HepG2 (cell line): Measurements from ENCODE around the gene ACVR1B. TPM values are rescaled to one million over a fixed set of nuclear protein-coding genes. Genes with fewer than 3 reads are reported as not detected.

ENCODE experiments used
- GATAD2A ChIP-seq: IDR thresholded peaks from 2 replicates; pipeline ENCODE4 v1.6.1; 2016
- GTF2F1 ChIP-seq: fragments of 150-350 bp; IDR thresholded peaks from 2 replicates; pipeline ENCODE4 v1.6.1; 2014; ENCODE audit warnings: low read length
- HOXA3 ChIP-seq: sonication (generic); formaldehyde crosslinking; IDR thresholded peaks from 2 replicates; pipeline ENCODE4 v1.5.0; 2020; ENCODE audit warnings: missing genetic modification reagents
- MAZ ChIP-seq, 2 experiments: sonication (generic) in 1 of 2; formaldehyde crosslinking in 1 of 2; IDR thresholded peaks; 2 replicates each; pipeline versions ENCODE4 v1.5.0 to v1.6.1; 2012 to 2020; ENCODE audit warnings: low read depth in 2 of 2, mild to moderate bottlenecking in 2 of 2, borderline replicate concordance in 1 of 2, improper control_type of control experiment in 1 of 2, low read length in 1 of 2, missing genetic modification reagents in 1 of 2, moderate library complexity in 1 of 2
- PHF20 ChIP-seq: sonication (generic); formaldehyde crosslinking; IDR thresholded peaks from 2 replicates; pipeline ENCODE4 v1.5.0; 2020; ENCODE audit warnings: mild to moderate bottlenecking, missing genetic modification reagents
- ZFP82 ChIP-seq: sonication (generic); formaldehyde crosslinking; IDR thresholded peaks from 2 replicates; pipeline ENCODE4 v1.5.1; 2020; ENCODE audit warnings: mild to moderate bottlenecking, missing genetic modification reagents, borderline replicate concordance
- ZNF101 ChIP-seq: sonication (generic); formaldehyde crosslinking; IDR thresholded peaks from 2 replicates; pipeline ENCODE4 v1.4.0; 2020; ENCODE audit warnings: mild to moderate bottlenecking, low read depth, missing genetic modification reagents, borderline replicate concordance
- ZNF768 ChIP-seq: sonication (generic); formaldehyde crosslinking; IDR thresholded peaks from 2 replicates; pipeline ENCODE4 v1.4.0; 2020; ENCODE audit warnings: missing genetic modification reagents
- polyA plus RNA-seq, 8 experiments: library from polyadenylated mRNA; depleted of rRNA in 3 of 8; stranded (reverse) in 7 of 8; unstranded in 1 of 8; fragments of >200 nt; fragmentation: Illumina TruSeq in 4 of 8; extraction: Trizol in 4 of 8; gene quantifications; 2 replicates each; pipeline versions ENCODE4 v1.2.1 to v1.2.3, GENCODE V29; 2011 to 2016; ENCODE audit warnings: low read depth in 4 of 8, missing spikeins in 1 of 8, mixed read lengths in 1 of 8; ENCODE audit not compliant: insufficient read depth in 1 of 8
- total RNA-seq, 5 experiments: library from RNA; depleted of rRNA; stranded (reverse); fragments of >200 nt; fragmentation: Illumina TruSeq; extraction: Trizol; gene quantifications; 2 replicates each; pipeline ENCODE4 v1.2.3, GENCODE V29; 2016; ENCODE audit warnings: low read depth in 1 of 5
- TF ChIP-seq, protein P1 (sequence below): sonication (generic); formaldehyde crosslinking; IDR thresholded peaks from 2 replicates; pipeline ENCODE4 v1.5.1; 2020; ENCODE audit warnings: missing genetic modification reagents, mild to moderate bottlenecking, borderline replicate concordance
- TF ChIP-seq, protein P2 (sequence below), 2 experiments: sonication (generic) in 1 of 2; formaldehyde crosslinking in 1 of 2; IDR thresholded peaks; 2 replicates each; pipeline versions ENCODE4 v1.4.0 to v1.6.1; 2016 to 2020; ENCODE audit warnings: borderline replicate concordance in 1 of 2, low read depth in 1 of 2, mild to moderate bottlenecking in 1 of 2, missing genetic modification reagents in 1 of 2
- TF ChIP-seq, protein P3 (sequence below), 2 experiments: sonication (generic) in 1 of 2; formaldehyde crosslinking in 1 of 2; IDR thresholded peaks; 2 replicates each; pipeline versions ENCODE4 v1.6.1 to v1.9.0; 2014 to 2022; ENCODE audit warnings: antibody characterized with exemption in 1 of 2, borderline replicate concordance in 1 of 2, inconsistent platforms in 1 of 2, low read depth in 1 of 2, missing genetic modification reagents in 1 of 2

Gene ACVR1B
- total and polyA plus RNA-seq, 2 of the 13 experiments (the other 11 are each of a cell fraction or from before 2014, with no cell fraction given): 8.9 to 12.1 TPM

DNA sequence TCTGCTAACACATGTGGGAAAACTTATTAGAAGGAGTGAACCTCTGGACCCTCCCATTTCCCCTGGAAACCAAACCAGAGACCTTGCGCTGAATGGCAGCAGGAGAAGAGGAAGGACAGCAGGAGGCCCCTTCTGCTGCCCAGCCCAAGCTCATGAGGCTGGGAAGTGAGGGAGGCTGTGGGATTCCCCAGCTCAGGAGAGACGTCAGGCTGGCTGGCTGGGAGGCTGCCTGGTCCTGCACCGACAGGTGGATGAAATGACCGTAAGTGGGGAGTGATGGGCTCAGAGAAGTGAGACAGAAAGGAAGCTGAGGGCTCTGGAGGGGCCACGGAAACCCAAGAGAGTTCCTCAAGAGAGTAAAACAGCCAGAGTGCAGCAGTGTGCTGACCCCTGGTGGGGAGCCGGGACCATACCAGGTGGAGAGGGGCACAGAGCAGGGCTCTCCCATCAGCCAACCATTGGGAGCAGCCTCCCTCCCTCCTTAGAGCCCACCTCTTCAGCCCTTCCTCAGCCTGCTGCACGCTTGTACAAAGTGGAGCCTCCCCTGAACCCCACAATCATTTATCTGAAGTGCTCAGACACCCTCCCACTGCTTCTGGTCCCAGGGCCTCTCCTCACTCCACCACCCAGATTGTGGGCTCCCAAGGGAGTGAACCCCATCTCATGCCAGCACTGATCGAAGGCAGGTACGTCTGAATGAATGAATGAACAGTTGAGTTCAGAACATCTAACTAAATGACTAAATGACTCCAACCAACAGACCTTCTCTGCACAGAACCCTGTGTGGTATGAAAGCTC, 69.2 kb downstream of the ACVR1B start (continued):
- TF ChIP-seq, protein P1, sequence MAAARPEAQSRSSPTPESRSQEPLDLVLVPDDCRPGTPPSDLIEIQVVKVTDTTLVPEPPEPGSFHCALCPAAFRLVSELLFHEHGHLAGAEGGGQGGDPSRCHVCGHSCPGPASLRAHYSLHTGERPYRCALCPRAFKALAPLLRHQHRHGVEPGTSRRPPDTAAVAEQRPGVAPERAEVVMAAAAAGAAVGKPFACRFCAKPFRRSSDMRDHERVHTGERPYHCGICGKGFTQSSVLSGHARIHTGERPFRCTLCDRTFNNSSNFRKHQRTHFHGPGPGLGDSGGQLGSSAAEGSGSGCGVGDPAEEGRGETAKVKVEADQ: no peak
- TF ChIP-seq PHF20: no peak
- TF ChIP-seq, protein P2, sequence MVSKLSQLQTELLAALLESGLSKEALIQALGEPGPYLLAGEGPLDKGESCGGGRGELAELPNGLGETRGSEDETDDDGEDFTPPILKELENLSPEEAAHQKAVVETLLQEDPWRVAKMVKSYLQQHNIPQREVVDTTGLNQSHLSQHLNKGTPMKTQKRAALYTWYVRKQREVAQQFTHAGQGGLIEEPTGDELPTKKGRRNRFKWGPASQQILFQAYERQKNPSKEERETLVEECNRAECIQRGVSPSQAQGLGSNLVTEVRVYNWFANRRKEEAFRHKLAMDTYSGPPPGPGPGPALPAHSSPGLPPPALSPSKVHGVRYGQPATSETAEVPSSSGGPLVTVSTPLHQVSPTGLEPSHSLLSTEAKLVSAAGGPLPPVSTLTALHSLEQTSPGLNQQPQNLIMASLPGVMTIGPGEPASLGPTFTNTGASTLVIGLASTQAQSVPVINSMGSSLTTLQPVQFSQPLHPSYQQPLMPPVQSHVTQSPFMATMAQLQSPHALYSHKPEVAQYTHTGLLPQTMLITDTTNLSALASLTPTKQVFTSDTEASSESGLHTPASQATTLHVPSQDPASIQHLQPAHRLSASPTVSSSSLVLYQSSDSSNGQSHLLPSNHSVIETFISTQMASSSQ (IDR thresholded peaks at IDR 0.05; ENCODE audit: low read depth): no peak
- TF ChIP-seq, protein P2 (CRISPR knock-in tag; IDR thresholded peaks at IDR 0.05; ENCODE audit: borderline replicate concordance): no peak
- TF ChIP-seq HOXA3 (CRISPR knock-in tag): peak; percentile 24; the same call in 1 of the 2 replicates
- TF ChIP-seq GATAD2A (CRISPR knock-in tag): 0 out of 2 replicates have a peak, but pooled peaks have one; percentile 20
- no peak for TF ChIP-seq ZNF101 (CRISPR knock-in tag)
- TF ChIP-seq ZFP82: no peak
- no peak for TF ChIP-seq GTF2F1
- TF ChIP-seq MAZ (IDR thresholded peaks at IDR 0.05; ENCODE audit: borderline replicate concordance, low read depth, low read length): no peak
- TF ChIP-seq MAZ (CRISPR knock-in tag; IDR thresholded peaks at IDR 0.05; ENCODE audit: low read depth): peak; percentile 48; the same call in 1 of the 2 replicates
- peak; percentile 19; the same call in 1 of the 2 replicates for TF ChIP-seq ZNF768
- TF ChIP-seq, protein P3, sequence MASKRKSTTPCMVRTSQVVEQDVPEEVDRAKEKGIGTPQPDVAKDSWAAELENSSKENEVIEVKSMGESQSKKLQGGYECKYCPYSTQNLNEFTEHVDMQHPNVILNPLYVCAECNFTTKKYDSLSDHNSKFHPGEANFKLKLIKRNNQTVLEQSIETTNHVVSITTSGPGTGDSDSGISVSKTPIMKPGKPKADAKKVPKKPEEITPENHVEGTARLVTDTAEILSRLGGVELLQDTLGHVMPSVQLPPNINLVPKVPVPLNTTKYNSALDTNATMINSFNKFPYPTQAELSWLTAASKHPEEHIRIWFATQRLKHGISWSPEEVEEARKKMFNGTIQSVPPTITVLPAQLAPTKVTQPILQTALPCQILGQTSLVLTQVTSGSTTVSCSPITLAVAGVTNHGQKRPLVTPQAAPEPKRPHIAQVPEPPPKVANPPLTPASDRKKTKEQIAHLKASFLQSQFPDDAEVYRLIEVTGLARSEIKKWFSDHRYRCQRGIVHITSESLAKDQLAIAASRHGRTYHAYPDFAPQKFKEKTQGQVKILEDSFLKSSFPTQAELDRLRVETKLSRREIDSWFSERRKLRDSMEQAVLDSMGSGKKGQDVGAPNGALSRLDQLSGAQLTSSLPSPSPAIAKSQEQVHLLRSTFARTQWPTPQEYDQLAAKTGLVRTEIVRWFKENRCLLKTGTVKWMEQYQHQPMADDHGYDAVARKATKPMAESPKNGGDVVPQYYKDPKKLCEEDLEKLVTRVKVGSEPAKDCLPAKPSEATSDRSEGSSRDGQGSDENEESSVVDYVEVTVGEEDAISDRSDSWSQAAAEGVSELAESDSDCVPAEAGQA (IDR thresholded peaks at IDR 0.05; ENCODE audit: low read depth): no peak
- TF ChIP-seq, protein P3 (CRISPR knock-in tag; IDR thresholded peaks at IDR 0.05; ENCODE audit: borderline replicate concordance): no peak
